ENCODE results near the gene CLIC3. TPM values are rescaled to one million over a fixed set of nuclear protein-coding genes. Genes with fewer than 3 reads are reported as not detected.
A peak's percentile ranks its signal among the peaks of the same experiment; 100 is the strongest.

Gene CLIC3
- total RNA-seq, 1 donor from 2014 or later, result not detected

DNA sequence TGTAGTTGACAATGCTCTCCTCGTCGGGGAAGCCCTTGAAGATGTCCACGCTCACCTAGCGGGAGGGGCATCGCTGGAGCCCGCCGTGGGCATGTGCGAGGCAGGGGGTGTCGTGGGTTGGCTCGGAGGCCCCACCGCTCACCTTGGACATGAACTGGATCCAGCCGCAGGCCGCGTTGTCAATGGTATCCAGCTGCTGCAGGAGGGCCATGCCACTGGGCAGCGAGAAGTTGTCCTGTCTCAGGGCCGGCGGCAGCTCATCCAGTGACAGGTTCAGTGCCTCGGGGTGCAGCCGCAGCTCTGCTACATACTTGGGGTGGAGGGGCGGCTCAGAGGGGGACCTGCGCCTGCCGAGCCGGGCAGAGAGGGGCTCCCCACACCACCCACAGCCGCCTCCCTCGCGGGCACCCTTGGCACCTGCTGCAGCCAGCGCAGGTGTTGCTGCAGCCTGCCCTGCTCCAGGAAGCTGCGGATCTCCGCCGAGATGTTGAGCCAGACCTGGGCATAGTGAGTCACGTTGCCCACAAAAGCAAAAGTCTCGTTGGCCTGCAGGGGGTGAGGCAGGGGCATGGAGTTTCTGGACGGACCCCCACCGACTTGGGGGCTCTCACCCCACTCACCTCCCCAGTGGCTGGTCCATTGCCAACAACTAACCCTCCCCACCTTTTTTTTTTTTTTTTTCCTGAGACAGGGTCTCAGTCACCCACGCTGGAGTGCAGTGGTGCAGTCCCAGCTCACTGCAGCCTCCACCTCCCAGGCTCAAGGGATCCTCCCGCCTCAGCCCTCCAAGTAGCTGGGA lies 22.6 kb upstream of the CLIC3 start:
- ATAC-seq, result no peak
- no peak for DNase-seq (ENCODE audit: low spot score)

DNA sequence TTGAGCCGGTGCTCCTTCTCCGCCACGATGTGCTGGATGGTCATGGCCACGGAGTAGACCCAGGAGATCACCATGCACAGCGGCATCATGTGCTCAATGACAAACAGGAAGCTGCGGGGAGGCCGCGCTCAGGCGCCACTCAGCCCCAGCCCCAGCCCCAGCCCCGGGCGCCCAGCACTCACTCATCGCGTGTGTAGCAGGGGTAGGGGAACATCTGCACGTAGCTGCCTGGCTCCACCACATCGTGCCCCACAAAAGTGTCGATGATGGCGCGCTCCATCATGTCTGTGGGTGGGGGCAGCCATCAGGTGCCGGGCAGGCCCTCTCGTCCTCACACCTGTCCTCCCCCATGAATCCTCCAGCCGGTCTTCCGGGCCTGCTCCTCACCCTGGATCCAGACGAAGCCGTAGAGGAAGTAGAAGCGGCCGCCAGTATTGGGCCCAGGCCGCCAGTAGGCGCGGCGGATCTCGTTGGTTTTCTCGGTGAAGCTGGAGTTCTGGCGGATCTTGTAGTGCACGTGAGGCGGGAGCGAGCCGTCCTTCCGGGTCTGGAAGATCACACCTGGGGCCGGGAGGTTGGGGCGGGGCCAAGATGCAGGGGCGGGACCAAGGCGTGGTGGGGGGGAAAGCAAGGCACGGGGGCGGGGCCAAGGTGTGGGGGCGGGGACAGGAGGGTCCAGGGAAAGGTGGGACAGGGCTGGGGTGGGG lies 21.6 kb upstream of the CLIC3 start:
- DNase-seq (ENCODE audit: low spot score) (no peak), ATAC-seq (no peak)

DNA sequence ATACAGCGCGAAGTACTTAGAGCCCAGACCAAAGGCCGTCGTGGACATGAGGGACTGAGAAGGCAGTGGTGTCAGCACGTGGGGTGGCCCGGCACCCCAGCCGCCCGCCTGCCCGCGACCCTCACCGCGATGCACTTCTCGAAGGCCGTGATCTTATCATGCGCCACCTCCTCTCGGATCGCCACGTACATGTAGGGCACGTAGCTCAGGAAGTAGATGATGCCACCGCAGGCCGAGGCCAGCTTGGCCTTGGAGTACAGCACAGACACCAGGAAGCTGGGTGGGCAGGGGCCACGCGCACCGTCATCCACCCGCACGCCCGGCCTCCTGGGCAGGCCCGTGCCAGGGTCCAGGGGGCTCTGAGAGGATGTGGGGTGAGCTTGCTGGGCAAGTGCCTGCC lies 20.7 kb upstream of the CLIC3 start:
- DNase-seq (ENCODE audit: low spot score) (no peak), ATAC-seq (no peak)

DNA sequence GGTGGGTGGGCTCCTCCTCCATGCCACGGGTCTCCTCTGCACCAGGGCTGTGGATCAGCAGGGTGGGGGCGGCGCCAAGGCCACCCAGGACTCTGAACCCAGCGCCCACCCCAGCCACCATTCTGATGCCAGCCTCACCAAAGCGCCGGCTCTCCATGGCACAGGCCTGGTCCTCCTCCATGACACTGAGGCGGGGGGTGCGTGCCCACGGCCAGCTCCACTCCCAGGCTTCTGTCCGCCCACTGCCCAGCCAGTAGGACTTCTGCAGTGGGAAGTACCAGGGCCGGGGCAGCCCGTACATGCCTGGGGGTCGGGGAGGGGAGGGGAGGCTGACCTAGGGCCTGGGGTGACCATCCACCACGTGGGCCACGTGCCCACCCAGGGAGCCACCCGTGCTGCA lies 20.1 kb upstream of the CLIC3 start:
- DNase-seq (ENCODE audit: low spot score), result no peak
- ATAC-seq, result no peak

DNA sequence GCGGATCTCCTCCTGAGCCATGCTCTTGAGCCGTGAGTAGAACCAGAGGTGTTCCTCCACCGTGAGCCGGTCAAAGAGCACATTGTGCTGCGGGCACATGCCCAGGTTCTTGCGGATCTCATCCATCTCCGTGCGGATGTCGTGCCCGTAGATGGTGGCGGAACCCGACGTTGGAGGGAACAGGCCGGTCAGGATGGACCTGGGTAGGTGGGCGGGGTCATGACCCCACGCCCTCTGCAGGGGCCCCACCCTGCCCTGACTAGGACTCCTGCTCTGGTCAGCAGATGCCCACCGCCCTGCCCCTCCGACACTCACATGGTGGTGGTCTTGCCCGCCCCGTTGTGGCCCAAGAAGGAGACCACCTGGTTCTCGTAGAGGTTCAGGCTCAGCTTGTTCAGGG lies 19.6 kb upstream of the CLIC3 start:
- DNase-seq (ENCODE audit: low spot score) (no peak), ATAC-seq (no peak)

DNA sequence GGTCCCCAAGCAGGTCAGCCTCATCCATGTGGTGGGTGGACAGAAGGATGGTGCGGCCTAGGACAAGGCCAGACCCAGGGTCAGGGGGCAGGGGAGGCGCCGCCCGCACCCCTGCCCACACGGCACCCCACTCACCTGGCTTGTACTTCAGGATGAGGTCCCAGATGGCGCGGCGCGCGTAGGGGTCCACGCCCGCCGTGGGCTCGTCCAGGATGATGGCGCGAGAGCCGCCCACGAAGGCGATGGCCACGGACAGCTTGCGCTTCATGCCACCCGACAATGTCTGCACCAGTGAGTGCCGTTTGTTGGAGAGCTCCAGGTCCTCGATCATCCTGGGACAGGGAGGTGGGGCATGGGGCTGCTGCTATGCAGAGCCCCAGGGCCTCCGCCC lies 19.2 kb upstream of the CLIC3 start:
- DNase-seq (ENCODE audit: low spot score), result no peak
- ATAC-seq, result no peak

DNA sequence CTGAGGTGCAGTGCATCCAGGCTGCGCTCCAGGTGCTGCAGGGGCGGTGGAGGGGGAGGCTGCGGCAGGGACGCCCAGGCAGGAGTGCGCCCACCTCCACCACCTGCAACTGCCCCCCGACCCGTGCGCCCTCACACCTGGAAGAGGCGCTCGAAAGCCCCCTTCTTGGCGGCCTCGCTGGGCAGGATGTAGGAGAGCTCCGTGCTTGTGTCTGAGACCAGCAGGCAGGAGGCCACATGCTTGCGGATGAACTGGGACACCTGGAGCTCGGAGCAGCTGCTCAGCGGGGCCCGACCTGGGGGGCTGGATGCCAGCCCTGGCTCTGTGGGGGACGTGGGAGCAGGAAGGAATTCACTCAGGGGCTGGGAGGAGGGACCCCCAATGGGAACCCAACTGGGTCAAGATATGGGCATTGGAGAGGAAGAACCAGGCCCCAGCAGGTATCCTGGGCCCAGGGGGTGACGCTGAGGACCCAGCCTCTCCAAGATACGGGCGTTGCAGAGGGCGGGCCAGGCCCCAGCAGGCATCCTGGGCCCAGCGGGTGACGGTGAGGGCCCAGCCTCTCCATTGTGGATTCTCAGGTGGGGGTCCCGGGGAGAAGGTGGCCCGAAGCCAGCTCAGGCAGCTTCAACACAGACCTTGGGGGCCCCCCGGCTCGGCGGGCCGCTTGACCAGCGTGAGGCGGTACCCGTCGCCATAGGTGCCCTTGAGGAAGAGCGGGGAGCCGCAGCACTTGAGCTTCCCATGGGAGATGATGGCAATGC lies 18.6 kb upstream of the CLIC3 start:
- DNase-seq (ENCODE audit: low spot score), result no peak
- ATAC-seq, result no peak

DNA sequence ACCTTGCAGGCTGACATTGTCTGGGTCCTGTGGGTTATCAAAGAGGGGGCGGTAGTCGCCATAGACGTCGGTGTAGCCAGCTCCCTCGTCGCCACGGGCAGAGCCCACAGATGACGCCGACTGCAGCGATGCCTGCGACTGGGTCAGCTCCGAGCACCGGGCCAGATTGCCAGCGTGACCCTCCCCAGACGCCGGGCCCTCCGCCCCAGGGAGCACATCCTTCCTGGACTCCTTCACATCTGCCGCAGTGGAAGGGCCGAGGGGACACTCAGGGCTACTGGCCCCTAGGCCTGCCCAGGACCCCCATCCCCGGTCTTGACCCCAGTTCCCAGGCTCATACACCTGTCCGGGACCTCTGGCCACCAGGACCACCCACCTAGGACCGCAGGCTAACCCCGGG lies 17.8 kb upstream of the CLIC3 start:
- ATAC-seq (no peak), DNase-seq (ENCODE audit: low spot score) (no peak)

DNA sequence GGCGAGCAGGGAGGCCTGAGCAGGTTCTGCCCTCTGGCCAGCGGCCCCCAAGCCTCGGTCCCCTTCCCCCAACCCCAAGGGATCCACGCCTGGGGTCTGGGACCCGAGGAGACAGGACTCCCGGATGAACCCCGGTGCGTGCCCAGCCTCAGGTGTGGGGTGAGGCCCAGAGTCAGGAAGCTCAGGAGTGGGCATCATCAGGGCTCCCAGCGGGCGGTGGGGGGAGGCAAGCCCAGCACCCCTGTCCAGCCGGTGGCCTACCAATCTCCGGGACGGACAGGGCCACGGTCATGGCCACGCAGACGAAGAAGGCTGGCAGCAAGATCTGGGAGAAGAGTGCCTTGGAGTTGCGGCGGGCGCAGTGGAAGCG lies 17.2 kb upstream of the CLIC3 start:
- no peak for DNase-seq (ENCODE audit: low spot score)
- no peak for ATAC-seq

DNA sequence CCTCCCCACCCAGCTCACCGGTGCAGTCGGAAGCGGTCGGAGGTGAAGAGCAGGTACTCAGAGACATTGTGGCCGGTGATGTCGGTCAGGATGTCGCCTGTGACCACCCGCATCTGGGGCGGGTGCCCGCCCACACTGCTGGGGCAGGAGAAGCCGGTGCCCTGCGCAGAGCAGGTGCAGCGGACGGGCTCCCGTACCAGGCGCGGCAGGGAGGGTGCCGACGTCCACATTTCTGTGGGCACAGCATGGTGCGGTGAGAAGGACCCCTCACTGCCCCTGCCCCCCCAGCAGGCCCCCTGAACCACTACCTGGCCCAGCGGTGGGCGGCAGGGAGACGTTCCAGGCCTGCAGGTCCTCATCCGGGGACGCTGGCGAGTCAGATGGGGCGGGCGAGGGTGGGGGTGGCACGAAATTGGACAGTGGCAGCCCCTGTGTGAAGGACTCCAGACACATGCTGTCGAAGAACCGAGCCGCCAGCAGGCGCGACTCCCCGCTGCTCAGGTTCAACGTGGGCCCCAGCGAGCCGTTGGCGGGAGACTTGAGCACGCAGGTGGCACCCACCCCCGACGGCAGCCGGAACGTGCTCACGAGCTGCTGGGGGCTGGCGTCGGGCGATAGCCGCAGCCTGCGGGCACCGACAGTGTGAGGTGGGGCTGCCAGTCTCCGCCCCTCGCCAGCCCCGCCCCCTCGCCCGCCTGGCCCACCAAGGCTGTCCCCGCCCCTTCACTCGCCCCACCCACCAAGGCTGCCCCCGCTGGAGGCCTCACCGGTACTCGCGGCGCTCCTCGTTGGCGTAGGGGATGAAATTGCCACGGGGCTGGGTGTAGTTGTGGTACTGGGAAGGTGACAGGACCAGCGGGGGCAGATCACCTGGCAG lies 16.6 kb upstream of the CLIC3 start:
- DNase-seq (ENCODE audit: low spot score) (no peak), ATAC-seq (no peak)

DNA sequence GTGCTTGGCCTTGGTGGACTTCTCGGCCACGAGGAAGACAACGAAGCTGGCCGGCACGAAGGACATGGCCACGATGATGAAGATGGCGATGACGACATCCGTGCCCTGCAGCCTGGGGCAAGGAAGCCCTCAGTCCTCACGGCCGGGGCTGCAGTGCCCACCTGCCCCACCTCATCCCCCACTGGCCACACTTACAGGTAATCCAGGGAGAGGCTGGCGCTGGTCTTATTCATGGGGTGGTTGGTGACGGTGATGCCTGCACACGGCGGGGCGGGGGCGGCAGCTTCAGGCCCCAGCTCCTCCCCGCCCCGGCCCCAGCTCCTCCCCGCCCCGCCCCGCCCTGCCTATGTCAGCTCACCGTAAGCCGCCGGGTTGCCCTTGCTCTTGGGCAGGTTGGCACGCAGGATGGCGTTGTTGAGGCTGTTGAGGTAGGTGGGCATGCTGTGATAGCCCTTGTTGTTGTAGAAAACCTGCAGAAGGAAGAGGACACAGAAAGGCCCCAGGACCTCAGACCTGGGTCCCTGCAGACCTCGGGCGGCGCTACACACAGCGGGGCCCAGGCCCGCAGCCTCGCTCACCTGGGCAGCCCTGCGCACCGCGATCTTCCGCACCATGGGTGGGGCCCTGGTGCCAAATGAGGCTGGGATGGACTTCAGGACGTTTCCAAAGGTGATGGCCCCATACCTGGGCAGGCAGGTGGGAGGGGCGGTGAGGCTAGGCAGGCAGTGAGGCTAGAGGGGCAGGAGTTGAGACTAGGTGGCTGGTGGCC lies 15.7 kb upstream of the CLIC3 start:
- DNase-seq (ENCODE audit: low spot score) (no peak), ATAC-seq (no peak)

DNA sequence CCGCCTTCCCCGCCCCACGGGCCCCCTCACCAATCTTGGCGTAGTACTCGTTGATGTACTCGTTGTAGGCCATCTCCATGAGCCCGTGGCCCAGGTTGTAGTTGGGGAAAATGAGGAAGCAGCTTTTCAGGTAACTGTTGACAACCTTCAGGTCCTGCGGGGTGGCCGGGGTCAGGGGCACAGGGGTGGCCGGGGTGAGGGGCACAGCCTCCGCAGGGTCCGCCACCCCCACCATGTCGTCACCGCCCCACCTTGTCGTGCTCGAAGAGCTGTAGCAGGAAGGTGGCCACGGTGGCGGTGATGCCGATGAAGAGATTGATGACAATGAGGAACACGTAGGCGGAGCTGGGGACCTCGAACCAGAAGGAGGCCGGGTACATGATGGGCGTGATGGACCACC lies 14.8 kb upstream of the CLIC3 start:
- ATAC-seq, result no peak
- no peak for DNase-seq (ENCODE audit: low spot score)

DNA sequence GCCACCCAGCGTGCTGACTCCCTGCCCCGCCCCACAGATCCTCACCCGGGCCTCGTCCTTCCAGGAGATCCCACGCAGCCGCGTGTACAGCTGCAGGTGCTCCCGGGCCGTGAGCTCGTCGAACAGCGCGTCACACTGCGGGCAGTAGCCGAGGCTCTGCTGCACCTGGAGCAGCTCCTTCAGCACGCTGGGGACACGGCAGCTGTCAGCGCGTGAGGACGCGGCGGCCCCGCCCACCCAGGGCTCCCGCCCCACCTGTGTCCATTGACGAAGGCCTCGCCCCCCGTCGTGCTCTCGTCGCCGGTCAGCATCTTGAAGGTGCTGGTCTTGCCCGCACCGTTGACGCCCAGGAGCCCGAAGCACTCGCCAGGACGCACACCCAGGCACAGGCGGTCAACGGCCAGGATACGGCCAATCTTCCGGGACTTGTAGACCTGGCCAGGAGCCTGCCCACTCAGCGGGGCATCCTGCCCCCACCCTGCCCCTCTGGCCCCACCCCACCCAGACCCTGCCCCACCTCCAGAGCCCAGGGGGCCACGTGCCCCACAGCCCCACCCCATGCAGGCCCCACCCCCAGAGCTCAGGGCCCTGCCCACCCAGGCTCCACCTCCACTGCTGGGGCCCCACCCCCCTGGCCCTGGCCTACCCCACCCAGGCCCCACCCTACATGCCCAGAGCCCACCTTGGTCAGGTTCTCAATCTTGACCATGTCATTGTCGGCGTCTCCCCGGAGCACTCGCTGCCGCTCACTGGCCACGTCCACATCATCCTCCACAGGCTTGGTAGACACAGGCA lies 13.8 kb upstream of the CLIC3 start:
- ATAC-seq, result no peak

DNA sequence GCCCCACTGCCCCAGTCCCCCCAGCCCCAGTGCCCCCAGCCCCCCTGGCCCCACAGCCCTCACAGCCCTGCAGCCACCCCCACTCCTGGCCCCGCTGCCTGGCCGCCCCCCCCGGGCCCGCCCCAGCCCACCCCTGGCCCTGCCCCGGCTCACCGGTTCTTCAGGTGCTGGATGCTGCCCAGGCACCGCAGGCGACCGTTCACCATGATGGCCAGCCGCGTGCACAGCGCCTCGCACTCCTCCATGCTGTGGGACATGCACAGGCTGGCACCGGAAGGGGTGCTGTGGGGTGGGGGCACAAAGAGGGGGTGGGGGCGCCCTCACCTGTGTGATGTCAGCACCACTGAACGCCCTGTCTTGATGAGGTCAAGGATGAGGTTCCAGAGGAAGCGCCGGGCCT lies 12.8 kb upstream of the CLIC3 start:
- DNase-seq (ENCODE audit: low spot score) (no peak), ATAC-seq (no peak)

More for the DNA sequence above, 13.8 kb upstream of the CLIC3 start:
- no peak for DNase-seq (ENCODE audit: low spot score)

DNA sequence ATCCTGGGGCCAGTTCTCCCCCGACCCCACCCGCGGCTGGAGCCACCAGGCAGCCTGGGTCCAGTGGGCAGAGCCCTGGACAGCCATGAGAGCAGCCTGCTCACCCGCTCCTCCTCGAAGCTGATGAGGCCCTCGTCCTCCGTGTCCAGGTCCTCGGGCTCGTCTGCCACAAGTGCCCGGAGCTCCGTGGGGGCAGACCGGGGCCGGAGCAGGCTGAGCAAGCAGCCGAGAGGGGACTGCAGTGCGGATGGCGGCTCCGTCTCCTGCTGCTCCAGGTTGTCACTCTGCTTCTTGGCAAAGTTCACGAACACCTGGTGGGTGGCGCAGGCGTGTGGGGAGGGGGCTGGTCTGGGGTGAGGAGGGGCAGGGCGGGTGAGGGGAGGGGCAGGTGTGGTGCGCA lies 11.9 kb upstream of the CLIC3 start:
- DNase-seq (ENCODE audit: low spot score) (no peak), ATAC-seq (no peak)

DNA sequence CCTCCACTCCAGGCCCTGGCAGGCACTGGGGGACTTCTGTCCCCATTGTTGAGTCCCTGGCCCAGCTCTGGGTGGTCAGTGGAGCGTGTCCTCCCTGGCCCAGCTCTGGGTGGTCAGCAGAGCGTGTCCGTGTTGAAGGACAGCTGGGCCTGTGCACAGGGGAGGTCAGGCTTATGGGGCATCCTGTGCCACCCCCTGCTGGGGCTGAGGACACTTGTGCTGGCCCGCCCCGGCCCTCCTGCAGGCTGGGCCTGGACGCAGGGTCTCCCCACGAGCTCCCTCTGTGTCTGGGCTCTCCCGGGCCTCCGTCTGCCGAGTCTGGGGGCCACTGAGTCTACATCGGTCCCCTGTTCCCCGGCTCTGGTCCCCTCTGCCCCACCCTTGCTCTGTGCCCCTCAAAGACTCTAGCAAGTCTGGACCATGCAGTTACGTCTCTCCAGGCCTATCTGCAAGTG lies 11.5 kb upstream of the CLIC3 start:
- DNase-seq (ENCODE audit: low spot score) (no peak), ATAC-seq (no peak)

DNA sequence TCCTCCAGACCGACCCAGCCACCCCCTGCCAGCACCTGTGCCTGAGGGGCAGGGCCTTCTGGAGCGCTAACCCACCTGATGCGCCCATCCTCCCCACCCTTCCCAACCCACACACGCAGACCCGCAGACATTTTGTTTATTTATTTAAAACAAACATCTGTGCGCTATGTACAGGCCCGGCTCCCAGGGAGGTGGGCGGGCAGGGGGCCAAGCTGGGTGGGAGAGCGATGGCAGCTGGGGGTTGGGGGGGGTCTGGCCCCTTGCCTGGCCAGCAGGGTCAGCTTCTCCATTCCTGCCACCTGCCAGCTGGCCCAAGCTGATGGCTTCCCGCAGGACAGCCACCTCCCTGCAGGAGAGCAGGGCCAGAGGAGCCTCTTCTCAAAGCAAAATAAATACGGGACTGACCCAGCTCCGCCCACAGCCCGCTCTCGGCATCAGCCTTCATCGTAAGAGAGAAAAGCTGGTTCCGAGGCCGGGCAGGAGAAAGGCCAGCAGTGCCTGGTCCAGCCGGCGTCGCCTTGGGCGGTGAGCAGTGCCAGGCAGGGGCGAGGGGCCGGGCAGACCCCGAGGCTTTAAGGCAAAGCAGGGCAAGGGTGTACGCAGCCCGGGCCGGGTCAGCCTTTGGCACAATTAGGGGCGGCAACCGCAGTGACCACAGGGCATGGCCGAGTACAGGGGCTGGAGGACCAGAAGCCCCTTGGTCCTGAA lies 10.9 kb upstream of the CLIC3 start:
- DNase-seq (ENCODE audit: low spot score) (no peak), ATAC-seq (peak; percentile 9)

DNA sequence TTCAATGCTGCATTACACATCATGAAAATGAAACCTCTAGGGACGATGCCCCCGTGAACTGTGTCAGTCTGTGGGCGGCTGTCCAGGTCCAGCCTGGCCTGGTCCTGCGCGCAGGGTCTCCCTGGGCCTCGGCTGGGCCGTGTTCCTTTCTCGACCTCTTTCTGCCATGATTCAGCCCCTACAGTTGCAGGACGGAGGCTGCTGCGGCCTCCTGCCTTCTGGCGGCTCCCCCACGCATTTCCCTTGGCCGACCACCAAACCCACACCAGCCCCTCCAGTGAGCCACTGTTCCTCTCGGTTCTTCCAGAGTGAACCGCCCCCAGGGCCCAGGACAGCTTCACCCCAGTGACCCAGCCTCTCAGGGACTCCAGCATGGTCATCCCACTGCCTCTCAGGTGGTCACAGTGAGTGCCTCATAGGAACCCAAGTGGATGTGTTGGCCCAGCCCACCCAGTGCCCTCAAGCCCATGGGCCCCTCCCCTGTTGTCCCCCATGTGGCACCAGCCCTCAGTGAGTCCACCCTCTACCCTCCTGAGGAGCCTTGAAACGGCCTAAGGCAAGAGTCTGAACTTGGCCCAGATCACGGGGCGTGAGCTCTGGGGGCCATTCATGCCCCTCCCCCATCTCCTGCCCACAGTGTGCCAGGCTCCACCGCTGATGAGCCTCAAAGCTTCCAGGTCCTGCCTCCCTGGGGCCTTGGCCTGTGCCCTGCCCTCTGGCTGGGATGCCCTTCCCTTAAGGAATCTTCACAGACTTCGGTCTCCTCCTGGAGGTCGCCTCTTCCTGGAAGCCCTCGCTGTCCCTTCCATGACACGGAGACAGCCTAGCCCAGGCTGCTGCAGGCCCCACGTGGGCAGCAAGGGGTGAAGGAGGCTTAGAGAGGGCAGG lies 10.0 kb upstream of the CLIC3 start:
- DNase-seq (ENCODE audit: low spot score), result no peak

More for the DNA sequence above, 10.0 kb upstream of the CLIC3 start:
- ATAC-seq, result peak; percentile 10

All from left lobe of liver (tissue), 2 donors.